LNCaP clone FGC (cell line): ENCODE data around the gene KIF19.

Experiments used
- DNase-seq: peaks from one replicate; pipeline ENCODE4 v3.0.0-alpha.2; 2011; ENCODE audit warnings: low read depth
- H3K4me3 ChIP-seq: 2 replicates; pipeline ENCODE4 v1.5.1; 2011; ENCODE audit warnings: mild to moderate bottlenecking, low read depth, low read length, control low read depth
- CTCF ChIP-seq: IDR thresholded peaks from 2 replicates; pipeline ENCODE4 v1.5.1; 2012; ENCODE audit warnings: mild to moderate bottlenecking; ENCODE audit not compliant: control insufficient read depth, insufficient read depth; ENCODE audit errors: extremely low read depth

Gene KIF19

GRCh38 chr17:74339537-74340195 lies 13.6 kb downstream of the KIF19 start:
- DNase-seq, result no peak
- no peak for TF ChIP-seq CTCF

GRCh38 chr17:74340470-74341023 lies 14.5 kb downstream of the KIF19 start:
- H3K4me3 ChIP-seq, result no peak overlapping the region
- DNase-seq, result no peak
- no peak for TF ChIP-seq CTCF

More at GRCh38 chr17:74339537-74340195, 13.6 kb downstream of the KIF19 start:
- no peak overlapping the region for H3K4me3 ChIP-seq

GRCh38 chr17:74342224-74342623 lies 16.2 kb downstream of the KIF19 start:
- no peak overlapping the region for H3K4me3 ChIP-seq
- TF ChIP-seq CTCF, result no peak
- no peak for DNase-seq

- no peak for DNase-seq
- TF ChIP-seq CTCF, result no peak
- no peak overlapping the region for H3K4me3 ChIP-seq
Observed at GRCh38 chr17:74343121-74343520, 17.1 kb downstream of the KIF19 start.

GRCh38 chr17:74343526-74344284 lies 17.7 kb downstream of the KIF19 start:
- H3K4me3 ChIP-seq, result no peak overlapping the region
- no peak for TF ChIP-seq CTCF
- no peak for DNase-seq

- no peak for DNase-seq
- no peak for TF ChIP-seq CTCF
- H3K4me3 ChIP-seq, result no peak overlapping the region
Observed at GRCh38 chr17:74344658-74345057, 18.6 kb downstream of the KIF19 start.
